Activated T-helper 1 cell treated with Interleukin-2 at 50 U/mL for 16 hours (primary cell): ENCODE results near the gene JAK2.
"Not testable (repeated sequence)": the region's sequence is repeated elsewhere in the genome, so short reads cannot be mapped to it uniquely, and the experiment has no call there.

Experiments used
- DNase-seq: peaks from one replicate; pipeline ENCODE4 v3.0.0-alpha.2; 2020; ENCODE audit warnings: low read depth

Gene JAK2

GRCh38 chr9:4984621-4985385 lies at the start of gene JAK2:
JAK2 (plus strand) TSS chr9:4985272; CDS start chr9:5021988, 36,716 bp downstream.
- peak; percentile 67 for DNase-seq

- no peak for DNase-seq
These were observed 48.8 kb upstream of the JAK2 start for GRCh38 chr9:4936277-4936676.

- DNase-seq: no peak
These were observed 48.2 kb upstream of the JAK2 start for GRCh38 chr9:4936823-4937222.

DNA sequence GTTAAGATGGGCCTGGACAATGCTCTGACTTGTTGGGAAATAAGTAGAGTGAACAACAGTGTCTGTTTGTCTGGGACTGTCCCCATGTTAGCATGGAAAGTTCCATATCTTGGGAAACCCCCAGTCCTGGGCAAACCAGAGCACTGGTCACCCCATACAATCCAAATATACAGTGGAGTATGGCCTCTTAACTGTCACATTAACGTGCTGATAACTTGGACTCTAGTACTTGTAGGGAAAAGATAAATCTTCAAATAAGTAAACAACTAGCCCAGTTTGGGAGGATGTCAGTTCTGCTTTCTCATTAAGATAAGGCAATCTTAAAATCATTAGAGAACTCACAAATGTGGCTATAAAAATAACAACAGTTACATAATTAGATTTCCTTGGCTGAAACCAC lies 47.6 kb upstream of the JAK2 start:
- no peak for DNase-seq

- DNase-seq: no peak
These were observed 46.6 kb upstream of the JAK2 start for GRCh38 chr9:4938496-4938895.

GRCh38 chr9:4939118-4939561 lies 45.9 kb upstream of the JAK2 start:
- DNase-seq: no peak

GRCh38 chr9:4942042-4942691 lies 42.9 kb upstream of the JAK2 start:
- not testable (repeated sequence) for DNase-seq

DNA sequence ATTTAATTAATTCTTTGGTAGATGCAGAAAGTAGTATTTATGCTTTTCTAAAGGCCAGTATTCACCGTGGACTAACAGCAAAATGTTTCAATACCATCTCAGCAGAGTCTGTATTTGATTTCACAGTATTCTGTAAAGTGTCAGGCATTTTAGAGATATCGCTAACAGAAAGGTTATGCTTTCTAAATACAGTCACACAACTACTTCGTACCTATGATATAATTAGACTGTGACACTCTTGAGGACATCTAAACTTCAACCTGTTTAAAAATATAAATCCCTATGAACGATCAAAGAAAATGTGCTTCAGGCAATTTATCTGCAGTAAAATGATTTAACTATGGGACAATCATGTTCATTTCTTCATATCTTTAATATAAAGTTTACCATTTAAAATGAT lies 41.7 kb upstream of the JAK2 start:
- no peak for DNase-seq

- not testable (repeated sequence) for DNase-seq
These were observed 40.5 kb upstream of the JAK2 start for GRCh38 chr9:4944431-4945211.

DNA sequence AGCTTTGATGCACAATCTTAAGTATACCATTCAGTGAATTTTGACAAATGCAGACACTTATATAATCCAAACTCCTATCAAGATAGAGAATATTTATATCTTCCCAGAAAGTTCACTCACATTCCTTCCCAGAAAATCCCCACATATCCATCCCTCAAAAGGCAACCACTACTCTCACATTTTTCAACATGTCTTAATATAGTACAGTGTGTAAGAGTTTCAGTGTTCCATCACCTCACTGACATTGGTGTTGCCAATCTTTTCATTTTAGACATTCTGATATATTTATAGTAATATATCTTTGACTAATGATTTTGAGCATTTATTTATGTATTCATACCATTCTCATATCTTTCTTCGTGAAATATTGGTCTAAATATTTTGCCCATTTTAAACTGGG lies 38.1 kb upstream of the JAK2 start:
- no peak for DNase-seq

- no peak for DNase-seq
These were observed 29.2 kb upstream of the JAK2 start for GRCh38 chr9:4955836-4956235.

- DNase-seq: no peak
These were observed 26.0 kb upstream of the JAK2 start for GRCh38 chr9:4959031-4959430.

DNA sequence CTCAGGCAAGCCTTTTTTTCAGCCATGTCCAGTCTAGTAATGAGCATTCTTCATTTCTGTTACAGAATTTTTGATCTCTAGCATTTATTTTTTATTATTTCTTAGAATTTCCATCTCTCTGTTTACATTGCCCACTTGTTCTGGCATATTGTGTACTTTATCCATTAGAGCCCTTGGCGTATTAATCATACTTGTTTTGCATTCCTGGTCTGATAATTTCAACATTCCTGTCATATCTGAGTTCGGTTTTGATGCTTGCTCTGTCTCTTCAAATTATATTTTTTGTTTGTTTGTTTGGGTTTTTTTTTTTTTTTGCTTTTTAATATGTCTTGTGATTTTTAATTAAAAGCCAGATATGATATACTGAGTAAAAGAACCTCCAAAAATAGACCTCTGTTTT lies 23.0 kb upstream of the JAK2 start:
- DNase-seq: no peak

DNA sequence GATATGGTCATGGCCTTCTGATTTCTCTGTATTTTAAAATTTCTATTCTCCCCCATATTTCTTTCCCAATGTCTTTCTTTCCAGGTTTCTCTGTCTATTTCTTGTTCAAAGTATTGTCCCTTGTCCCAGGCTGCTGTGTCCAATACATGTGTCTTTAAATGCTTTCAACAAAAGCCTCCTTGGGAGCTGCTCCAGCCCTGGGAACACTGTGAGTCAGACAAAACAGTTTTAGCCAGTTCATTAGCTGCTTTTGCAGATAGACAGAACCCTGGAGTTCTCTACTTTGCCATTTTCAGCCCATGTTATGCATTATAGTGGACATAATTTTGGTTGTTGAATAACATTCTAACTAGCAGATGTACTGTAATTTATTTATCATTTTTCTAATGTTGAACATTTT lies 20.5 kb upstream of the JAK2 start:
- DNase-seq: no peak

DNA sequence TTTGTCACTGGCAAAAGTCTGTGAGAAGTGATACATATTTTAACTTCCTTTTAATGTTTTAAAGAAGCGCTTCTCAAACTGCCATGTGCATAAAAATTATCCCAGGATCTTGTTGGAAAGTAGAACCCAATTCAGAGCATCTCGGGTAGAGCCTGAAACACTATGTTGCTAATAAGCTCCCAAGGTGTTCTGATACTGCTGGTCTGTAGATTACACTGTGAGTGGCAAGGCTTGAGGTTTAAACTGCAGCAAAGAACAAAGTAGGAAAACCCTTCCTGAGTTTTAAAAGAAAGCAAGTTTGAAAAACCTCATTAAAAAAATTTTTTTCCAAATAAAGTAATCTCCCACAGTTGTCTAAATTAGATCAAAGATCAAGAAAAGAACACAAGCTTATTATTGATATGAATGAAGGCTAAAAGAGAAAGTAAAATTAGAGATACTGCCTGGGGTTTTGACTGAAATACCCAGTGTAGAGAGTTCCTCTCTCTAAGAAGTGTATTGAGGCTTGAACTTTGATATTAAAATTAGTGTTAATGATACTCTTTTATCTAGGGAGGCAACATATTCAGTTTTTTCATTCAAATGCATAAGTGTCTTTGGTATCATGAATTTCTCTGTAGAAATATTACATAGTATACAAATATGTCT lies 19.8 kb upstream of the JAK2 start:
- DNase-seq: no peak

DNA sequence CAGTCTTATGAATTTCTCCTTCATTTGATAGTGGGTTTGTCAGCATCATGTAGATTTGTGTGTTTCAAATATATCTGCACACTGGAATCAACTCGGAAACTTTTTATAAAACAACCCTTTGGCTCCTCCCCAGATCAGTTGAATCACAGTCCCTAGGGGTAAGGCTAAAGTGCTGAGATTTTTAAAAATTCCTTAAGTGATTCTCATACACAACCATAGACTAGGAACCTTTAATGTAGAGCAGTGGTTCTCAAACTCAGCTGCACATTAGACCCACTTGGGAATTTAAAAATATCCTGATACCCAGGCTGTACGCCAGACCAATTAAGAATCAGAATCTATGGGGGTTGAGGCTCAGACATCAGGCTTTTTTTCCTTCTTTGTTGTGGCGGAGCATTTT lies 17.5 kb upstream of the JAK2 start:
- no peak for DNase-seq

DNA sequence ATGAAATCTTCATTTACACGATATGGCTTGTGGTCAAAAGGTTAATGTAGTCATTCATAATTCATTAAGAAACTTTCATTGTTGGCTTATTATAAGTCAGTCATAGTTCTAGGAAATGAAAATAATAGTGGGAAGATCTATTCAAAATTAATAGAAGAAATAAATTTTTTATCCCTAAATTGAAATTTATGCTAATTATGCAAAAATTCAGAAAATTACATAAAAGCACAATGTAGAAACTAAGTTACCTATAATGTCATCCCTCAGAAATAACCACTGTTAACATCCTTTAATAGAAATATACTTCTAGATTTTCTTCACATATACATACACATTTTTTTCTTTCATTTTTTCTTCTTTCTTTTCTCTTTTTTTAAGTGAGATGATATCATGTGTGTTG lies 15.9 kb upstream of the JAK2 start:
- no peak for DNase-seq

- no peak for DNase-seq
These were observed 14.0 kb upstream of the JAK2 start for GRCh38 chr9:4970970-4971641.

GRCh38 chr9:4973246-4973645 lies 11.8 kb upstream of the JAK2 start:
- no peak for DNase-seq

GRCh38 chr9:4973902-4974301 lies 11.2 kb upstream of the JAK2 start:
- no peak for DNase-seq

DNA sequence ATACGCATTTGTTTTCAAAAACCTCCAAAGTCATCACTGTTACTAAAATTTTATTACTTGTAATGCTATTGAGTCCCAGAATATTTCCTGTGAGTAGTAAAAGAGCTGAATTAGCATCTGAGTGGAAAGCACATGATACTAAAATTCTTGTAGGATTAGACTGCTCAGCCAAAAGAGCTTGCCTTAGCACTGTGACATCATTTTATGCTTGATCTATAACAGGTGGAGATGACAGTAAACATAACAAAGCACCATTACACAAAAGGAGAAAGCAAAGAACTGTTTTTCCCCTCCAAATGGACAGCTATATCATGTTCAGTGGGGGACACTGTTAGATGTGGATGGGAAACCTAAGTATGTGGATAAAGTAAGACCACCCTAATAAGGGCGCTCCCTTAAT lies 5.8 kb upstream of the JAK2 start:
- DNase-seq: no peak
